ENCODE results near the gene MCTP1.
A peak's percentile ranks its signal among the peaks of the same experiment; 100 is the strongest.

MCTP1 gene

GRCh38 chr5:95114305-95114704, 170.6 kb downstream of the MCTP1 start:
- DNase-seq (ENCODE audit: low spot score): no peak

GRCh38 chr5:95113489-95113888, 171.4 kb downstream of the MCTP1 start:
- no peak for DNase-seq (ENCODE audit: low spot score)

DNA sequence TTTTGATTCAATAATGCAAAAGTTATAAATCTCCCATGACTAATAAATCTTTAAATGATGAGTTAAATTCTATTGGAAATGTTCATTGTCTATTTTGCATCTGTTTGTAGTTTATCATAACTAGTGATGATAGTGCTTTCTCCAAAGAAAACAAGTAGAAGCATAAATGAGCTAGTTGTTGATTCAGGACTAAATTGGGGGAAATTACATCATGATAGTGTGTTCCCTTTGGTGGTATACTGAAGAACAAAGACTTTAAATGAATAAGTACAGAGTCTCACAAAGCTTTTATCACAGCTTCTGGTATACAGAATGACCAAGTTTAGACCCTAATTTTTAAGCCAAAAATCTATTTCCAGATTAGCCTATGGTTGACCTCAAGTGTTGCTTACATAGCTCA, 173.8 kb downstream of the MCTP1 start:
- DNase-seq (ENCODE audit: low spot score): no peak

DNA sequence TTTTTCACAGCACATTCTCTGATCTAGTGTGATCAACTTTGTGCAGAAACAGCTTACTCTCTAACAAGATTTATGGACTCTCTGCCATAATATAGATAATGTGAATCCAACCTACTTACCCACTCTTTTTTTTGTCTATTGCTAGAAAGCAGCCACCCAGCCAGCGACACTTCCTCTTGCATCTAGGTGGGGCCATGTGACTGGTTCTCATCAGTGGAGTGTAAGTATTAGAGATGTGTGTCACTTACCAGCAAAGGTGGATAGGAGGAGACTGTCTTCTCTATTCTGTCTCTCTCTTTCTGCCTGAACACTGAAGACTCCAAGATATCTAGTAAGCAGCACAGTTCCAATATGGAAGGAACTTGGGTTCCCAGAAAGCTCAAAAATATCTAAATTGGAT, 174.8 kb downstream of the MCTP1 start:
- no peak for DNase-seq (ENCODE audit: low spot score)

DNA sequence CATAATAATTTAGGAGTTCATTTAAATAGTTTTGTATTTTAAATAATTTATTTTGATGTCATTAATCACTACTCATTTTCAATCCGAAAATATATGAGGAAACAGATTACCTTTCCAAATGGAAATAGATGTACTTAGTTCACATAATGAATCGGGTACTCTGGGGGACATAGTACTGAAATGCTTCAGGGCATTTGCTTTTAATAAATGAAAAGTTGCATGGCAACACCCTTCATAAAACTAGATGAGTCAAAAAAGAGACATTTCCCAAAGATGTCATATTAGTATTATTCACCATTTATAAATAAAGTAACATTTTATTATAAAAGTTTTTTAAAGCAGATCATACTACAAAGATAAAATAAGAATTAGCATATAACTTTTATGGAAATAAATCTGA, 177.8 kb downstream of the MCTP1 start:
- no peak for DNase-seq (ENCODE audit: low spot score)

- DNase-seq (ENCODE audit: low spot score): no peak
Measured at GRCh38 chr5:95105638-95106037, 179.3 kb downstream of the MCTP1 start.

GRCh38 chr5:95102687-95103086, 182.2 kb downstream of the MCTP1 start:
- DNase-seq (ENCODE audit: low spot score): no peak

DNA sequence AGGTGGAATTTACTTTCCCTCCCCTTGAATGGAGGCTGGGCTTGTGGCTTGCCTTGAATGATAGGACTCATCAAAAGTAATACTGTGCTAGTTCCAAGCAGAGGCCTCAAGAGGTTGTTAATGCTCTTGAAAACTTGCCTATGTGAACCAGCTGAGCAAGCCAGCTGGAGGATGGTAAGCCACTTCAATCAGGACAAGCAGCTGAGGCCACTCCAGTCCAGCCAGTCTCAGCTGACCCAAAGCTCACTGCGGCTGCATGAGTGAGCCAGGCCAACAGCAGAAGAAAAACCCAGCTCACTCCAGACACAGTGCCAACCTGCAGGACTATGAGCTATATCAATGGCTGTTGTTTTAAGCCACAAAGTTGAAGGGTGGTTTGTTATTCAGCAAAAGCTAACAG, 182.8 kb downstream of the MCTP1 start:
- DNase-seq (ENCODE audit: low spot score): no peak

DNA sequence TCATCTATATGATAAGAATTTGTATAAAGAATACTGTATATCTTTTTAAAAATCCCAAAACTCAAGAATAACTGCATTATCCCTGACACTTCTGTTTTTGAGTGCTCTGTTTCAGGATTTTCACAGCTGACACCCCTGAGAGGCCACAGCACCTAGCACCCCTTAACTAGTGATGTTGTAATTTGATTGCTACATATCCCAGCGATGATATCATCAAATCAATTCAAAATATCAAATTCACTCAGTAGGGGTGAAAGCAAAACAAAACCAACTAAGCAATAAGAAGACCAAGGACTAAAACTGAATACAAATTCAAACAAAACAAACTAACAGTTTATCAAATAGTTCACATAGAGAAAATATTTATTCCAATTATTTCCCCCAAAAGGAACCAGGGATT, 184.3 kb downstream of the MCTP1 start:
- DNase-seq (ENCODE audit: low spot score): no peak

GRCh38 chr5:95098012-95098411, 186.9 kb downstream of the MCTP1 start:
- DNase-seq (ENCODE audit: low spot score): no peak

DNA sequence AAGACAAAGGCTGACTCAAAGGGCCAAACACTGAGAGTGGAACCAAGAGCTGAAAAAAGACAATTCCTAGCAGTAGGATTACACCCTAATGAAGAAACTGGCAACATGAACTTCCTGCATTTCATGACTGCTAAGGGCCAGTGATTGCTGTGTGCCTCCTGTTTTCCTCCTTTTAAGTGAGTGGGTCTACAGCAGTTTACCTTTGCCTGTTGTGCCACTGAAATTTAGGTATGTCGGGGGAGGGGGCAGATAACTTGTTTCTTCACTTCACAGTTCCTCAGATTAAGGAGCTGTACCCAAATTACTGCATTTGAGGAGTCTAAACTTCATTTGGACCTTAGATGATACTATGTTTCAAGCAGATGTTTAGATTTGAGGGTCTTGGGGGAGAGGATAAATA, 191.7 kb downstream of the MCTP1 start:
- DNase-seq (ENCODE audit: low spot score): no peak

DNA sequence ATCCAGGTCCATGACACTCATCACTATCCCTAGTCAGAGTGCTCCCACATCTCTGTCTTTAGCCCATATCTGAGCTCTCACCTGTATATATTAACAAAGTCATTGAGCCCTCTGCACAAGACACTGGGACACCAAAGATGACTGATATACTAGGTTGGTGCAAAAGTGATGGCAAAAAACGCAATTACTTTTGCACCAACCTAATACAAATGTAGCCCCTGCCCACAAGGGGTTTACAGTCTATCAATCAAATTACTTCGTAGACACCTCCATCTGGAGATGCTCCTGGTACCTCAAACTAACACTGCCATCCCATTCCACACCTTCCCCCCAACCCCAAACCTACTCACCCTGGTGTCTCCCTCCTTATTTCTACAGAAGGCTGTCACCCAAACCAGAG, 194.1 kb downstream of the MCTP1 start:
- no peak for DNase-seq (ENCODE audit: low spot score)

DNA sequence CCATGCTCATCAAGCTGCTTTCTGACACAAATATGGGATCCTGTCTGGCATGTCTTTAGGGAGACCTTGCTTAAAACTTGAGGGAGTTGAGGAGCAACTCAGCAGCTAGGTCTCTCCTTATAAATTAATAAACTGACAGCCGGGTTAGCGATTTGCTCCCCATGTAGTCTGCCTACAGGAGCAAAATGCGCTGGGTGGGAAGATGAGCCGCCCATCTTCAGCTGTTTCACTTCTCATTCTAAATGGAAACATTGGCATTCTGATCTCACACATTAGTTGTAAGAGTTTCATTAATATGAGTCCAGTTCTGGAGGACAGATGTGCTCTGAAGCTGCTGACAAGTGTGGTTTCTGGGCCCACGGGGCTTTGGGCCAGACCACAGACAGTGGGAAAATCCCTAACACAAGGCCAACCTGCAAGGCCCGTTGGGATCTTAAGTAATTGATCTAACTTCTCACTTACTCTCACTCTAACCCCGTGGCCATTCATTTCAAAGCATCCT, 197.0 kb downstream of the MCTP1 start:
- DNase-seq (ENCODE audit: low spot score): no peak

- DNase-seq (ENCODE audit: low spot score): no peak
Measured at GRCh38 chr5:95086927-95087815, 197.7 kb downstream of the MCTP1 start.

DNA sequence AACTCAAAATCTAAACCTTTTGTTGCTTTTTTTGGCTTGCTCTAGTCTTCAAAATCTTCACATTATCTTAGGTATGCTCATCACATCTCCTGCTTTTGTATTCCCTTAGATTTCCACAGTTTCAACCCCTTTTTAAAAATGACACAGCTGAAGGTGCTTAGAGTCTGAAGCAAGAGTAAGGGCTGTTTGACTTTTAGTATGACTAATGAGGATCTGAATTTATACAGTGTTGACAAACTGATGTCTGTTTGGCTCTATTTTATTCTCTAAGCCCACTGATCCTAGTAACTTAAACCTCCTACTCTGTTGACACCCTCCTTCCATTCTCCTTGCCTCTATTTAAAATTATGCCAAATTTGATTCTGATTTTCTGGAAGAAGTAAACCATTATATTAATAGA, 200.1 kb downstream of the MCTP1 start:
- DNase-seq (ENCODE audit: low spot score): no peak

GRCh38 chr5:95083606-95084005, 201.3 kb downstream of the MCTP1 start:
- no peak for DNase-seq (ENCODE audit: low spot score)

GRCh38 chr5:95081982-95082381, 202.9 kb downstream of the MCTP1 start:
- DNase-seq (ENCODE audit: low spot score): peak; percentile 5

DNA sequence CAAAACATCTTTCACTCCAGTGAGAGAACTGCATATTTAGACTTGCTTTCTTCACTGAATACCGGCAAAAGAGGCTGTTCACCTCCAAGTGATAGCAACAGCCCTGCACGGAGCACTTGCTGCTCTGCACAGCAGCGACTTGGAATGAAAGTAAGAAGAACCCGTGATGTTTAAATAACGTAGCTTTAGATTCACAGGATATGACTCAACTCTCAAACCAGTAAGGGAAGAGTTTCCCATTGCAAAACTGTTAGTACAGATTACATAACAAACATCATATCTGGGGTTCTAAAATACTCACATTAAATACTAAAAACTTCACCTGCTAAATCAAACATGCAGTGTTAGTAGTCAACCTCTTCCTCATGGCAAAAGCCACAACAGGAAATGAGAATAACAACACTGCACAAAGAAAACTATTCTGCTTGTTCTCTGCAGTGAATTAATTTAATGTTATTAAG, 203.4 kb downstream of the MCTP1 start:
- DNase-seq (ENCODE audit: low spot score): peak; percentile 69

DNA sequence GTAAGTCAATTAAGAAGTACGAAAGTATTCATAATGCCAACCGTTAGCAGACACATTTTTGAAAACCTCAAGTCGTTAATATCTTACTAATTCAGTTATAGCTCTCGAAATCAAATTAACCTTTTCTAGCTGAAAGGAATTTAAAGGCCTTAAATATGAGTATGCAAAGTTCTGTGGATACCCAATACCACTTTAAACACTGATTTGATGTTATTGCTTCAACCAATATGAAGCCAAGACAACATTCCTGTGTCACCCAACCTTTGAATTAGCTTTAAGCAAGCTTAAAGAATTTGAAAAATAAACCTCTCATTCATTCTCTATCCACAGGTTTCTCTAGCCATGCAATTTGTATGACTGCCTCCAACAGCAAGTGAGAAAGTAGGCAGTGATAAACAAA, 204.5 kb downstream of the MCTP1 start:
- no peak for DNase-seq (ENCODE audit: low spot score)

DNA sequence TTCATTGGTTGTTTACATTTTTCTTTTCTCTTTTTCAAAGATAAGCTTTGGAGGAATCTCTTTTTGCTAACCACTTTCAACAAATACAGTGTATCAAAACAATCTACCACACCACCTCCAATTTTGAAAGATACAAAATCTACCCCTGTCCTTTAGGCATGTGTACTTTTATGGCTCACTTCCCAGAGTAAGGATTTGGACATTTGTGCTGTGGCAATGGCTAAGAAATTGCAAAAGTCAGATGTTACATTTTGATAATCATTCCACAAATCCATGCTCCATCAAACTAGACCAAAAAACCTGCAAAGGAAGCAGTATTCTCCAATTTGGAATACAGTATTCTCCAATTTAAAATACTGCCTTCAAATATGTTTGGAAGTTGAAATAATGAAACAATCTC, 204.9 kb downstream of the MCTP1 start:
- DNase-seq (ENCODE audit: low spot score): no peak

DNA sequence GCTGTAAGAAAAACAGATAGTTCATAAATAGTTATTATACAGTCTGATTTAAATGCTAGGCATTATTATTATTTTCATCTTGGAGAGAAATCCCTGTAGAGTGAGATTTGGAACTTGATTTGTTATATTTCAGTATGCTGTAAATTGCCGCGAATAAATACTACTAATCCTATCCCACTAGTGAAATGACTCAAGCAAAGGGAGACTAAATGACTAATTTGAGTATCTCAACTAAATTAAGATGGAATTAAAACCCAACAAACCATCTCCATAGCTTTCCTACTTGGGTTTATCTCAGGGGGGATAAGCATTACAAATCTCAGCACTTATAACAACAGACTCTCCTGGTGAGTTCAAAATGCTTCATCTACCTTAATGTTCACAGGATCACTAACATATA, 206.0 kb downstream of the MCTP1 start:
- no peak for DNase-seq (ENCODE audit: low spot score)

DNA sequence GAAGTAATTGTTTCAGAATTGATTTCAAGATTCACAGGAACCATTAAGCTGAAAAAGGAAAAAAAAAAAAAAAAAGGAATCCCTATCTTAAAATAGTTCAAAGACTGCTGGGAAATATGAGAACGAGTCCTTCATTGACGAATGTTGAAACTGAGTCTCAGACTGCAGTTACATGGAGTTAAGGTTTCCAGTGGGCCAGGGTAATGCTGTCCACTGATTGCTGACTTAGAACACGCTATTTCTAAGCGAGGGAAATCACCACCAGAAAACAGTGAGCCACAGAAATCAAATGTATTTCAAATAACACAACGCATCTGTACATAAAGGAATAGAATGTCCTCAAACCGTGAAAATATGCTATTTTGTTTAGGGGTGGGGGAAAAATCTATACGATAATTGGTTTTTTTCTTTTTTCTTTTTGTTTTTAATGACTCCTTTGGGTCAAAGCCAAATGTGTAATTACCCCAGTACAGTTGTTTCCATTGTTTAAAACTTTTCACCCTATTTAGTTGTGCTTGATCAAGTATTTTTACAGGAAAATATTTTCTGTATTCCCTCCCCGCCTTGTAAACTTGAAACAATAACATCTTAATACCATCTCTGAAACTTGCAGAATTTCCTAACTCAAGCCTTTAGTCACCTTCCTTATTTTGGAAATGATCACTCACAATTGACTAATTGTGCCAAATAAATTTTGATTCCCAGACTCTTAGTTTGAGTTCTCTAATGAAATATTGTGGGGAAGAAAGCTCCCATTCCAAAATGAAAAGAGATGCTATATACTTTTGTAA, 208.3 kb downstream of the MCTP1 start:
- DNase-seq (ENCODE audit: low spot score): peak; percentile 18

DNA sequence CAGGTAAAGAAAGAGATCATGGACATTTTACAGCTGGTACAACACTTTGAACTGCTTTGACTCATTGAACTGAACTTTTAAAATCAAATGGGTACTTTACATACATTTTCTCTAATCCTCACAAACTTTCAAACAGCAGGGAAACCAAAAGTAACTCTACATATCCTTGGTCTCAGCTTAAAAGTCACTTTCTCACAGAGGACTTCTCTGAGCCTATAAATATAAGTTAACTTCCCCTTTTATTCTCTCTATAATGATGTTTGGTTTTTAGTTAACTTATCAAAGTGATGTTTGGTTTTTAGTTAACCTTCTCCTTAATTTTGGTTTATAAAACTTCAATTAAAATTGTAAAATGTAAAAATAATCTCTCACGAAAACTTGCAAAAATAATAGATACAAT, 209.8 kb downstream of the MCTP1 start:
- DNase-seq (ENCODE audit: low spot score): no peak

Data from kidney capillary endothelial cell (primary cell).